Epidermal melanocyte (primary cell): ENCODE data around the gene LRGUK.

Experiments used
- DNase-seq: peaks from one replicate; pipeline ENCODE4 v3.0.0; 2011; ENCODE audit warnings: low spot score; ENCODE audit not compliant: insufficient read length

The LRGUK gene

GRCh38 chr7:134300988-134301387, 173.8 kb downstream of the LRGUK start:
- no peak for DNase-seq

GRCh38 chr7:134301592-134301991, 174.5 kb downstream of the LRGUK start:
- no peak for DNase-seq

GRCh38 chr7:134302120-134302519, 175.0 kb downstream of the LRGUK start:
- no peak for DNase-seq

- DNase-seq, result no peak
Measured at GRCh38 chr7:134307320-134307719, 180.2 kb downstream of the LRGUK start.

GRCh38 chr7:134308548-134308947, 181.4 kb downstream of the LRGUK start:
- no peak for DNase-seq

- no peak for DNase-seq
Measured at GRCh38 chr7:134311807-134312206, 184.7 kb downstream of the LRGUK start.

- no peak for DNase-seq
Measured at GRCh38 chr7:134312717-134313116, 185.6 kb downstream of the LRGUK start.

- DNase-seq, result no peak
Measured at GRCh38 chr7:134313543-134313942, 186.4 kb downstream of the LRGUK start.
